ENCODE data around the gene RRP1B. TPM values are rescaled to one million over a fixed set of nuclear protein-coding genes. Genes with fewer than 3 reads are reported as not detected.
A peak's percentile ranks its signal among the peaks of the same experiment; 100 is the strongest.
"Not testable (repeated sequence)": the region's sequence is repeated elsewhere in the genome, so short reads cannot be mapped to it uniquely, and the experiment has no call there.

RRP1B gene
- total RNA-seq (10 to 100 TPM; 16.0 to 20.3 TPM), polyA plus RNA-seq (ENCODE audit: insufficient read length in 6 of 6) (10 to 100 TPM; 27.9 to 33.3 (median 28.9) TPM)
- long read RNA-seq, donor 1, partial matches to known transcripts, result 10 of 10 reads
- long read RNA-seq, donor 1, other reads (novel, unspliced or antisense), result 0 of 10 reads
- long read RNA-seq, donor 2, partial matches to known transcripts, result 46 of 46 reads
- long read RNA-seq, donor 2, other reads (novel, unspliced or antisense), result 0 of 46 reads
- long read RNA-seq, donor 3, full-length matches to known transcripts, result 1 of 1 reads
- long read RNA-seq, donor 3, partial matches to known transcripts, result 0 of 1 reads
- long read RNA-seq, donor 3, other reads (novel, unspliced or antisense), result 0 of 1 reads
- long read RNA-seq, donor 4, partial matches to known transcripts, result 2 of 5 reads
- long read RNA-seq, donor 4, other reads (novel, unspliced or antisense), result 3 of 5 reads
- long read RNA-seq, donor 5, result 0 reads
- long read RNA-seq, donor 6, result 0 reads
- long read RNA-seq, donor 7, result 0 reads
- long read RNA-seq, donor 8, result 0 reads
- long read RNA-seq, donor 9, result 0 reads
- long read RNA-seq, donor 10, partial matches to known transcripts, result 0 of 4 reads
- long read RNA-seq, donor 10, other reads (novel, unspliced or antisense), result 4 of 4 reads
- long read RNA-seq, donor 11, partial matches to known transcripts, result 18 of 18 reads
- long read RNA-seq, donor 11, other reads (novel, unspliced or antisense), result 0 of 18 reads
- long read RNA-seq, donor 12, result 0 reads

DNA sequence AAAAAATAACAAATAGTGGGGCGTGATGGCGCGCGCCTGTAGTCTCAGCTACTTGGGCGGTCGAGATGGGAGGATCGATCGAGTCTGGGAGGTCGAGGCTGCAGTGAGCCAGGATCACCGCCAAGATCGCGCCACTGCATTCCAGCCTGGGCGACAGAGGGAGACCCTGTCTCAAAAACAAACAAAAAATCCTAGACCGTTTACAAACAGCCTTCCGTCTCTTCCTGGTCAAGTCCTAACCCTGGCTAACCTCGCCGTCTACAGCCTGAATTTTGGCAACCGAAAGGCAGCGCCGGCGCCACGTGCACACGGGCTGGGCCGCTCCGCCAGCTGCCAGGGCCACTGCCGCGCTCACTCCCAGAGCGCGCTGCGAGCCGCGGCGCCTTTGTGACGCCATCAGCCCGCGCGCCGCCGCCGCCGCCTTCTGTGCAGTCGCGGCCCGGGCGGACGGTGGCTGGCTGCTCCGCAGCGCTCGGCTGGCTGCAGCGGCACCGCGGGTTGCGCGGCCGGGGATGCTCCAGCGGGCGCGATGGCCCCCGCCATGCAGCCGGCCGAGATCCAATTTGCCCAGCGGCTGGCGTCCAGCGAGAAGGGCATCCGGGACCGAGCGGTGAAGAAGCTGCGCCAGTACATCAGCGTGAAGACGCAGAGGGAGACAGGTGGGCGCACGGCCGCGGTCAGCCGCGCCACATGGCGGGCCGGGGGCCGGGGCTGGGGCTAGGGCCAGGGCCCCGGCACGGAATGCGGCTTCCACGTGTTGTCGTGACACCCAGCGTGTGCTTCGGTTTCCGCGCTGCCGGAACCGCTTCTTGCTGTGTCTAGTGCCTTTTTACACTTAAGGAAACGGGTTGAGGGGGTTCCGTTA, at the start of gene RRP1B, which contains the start of gene HSF2BP:
Gene RRP1B (plus strand): TSS at position 425 of the 865 bp plus-strand sequence. CDS start 105 bp downstream, at position 530.
Gene HSF2BP (minus strand): TSS at position 353 of the 865 bp plus-strand sequence. CDS start 1,392 bp downstream, outside the sequence.
- Histone ChIP-seq H3K36me3 (peaks cover 0 to 25% of the 10 kb centered on the region in 2 donors), H3K4me1 (peaks cover 11 to 39% of the 10 kb centered on the region in 2 donors), H3K27ac (peak within 1 kb of the TSS; percentile 80 to 86), H3K9me3 (no peaks in the 10 kb centered on the region), H3K27me3 (peaks cover 0 to 16% of the 10 kb centered on the region in 2 donors), H3K4me3 (peak within 1 kb of the TSS; percentile 95 to 98)
- ATAC-seq (peak; percentile 95), DNase-seq (peak; percentile 76 to 94 (median 88))
- intact Hi-C loops (cut with DNase I), result no loop called here
- peak in 1 of 2 donors; percentile 16 for TF ChIP-seq CTCF (IDR thresholded peaks at IDR 0.05)

DNA sequence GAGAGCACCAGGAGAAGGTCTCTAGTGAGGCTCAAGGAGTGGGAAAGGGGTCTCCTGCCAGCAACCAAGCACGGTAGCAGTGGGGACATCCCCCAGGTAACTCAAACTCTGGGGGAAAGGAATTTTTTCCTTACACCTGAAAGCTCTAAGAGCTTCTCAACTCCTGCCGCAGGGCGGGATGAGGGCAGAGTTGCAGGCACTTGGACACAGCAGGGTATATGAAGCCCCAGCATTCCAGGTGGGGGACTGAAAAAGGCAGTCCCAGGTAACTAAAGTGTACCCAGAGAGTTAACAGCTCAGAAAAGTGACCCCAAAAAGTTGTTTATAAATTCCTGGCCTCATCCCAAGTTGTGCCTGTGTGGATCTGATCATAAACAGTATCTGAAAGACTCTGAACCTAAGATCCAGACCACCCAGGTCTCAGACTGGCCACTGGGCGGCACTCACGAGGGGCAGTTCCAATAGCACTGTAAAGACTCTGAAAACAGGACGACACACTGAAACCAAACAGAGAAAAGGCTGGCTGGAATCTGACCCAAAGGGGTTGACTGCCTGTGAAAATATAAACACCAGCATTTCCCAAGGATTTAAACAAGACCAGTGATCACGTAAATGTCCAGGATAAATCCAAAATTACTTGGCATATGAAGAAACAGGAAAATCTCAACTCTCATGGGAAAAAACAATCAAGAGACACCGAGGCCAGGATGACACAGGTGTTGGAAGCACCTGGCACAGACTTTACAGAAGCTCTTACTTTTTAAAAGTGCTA, 47.6 kb upstream of the RRP1B start:
- H3K36me3 ChIP-seq, result no peaks in the 10 kb centered on the region
- DNase-seq (peak; percentile 51 to 81 (median 72)), ATAC-seq (peak; percentile 87)
- TF ChIP-seq CTCF (IDR thresholded peaks at IDR 0.05), result peak; percentile 56 to 69
- no peak overlapping the region for H3K27ac ChIP-seq
- H3K4me3 ChIP-seq, result no peak overlapping the region
- H3K27me3 ChIP-seq, result no peaks in the 10 kb centered on the region
- intact Hi-C loops (cut with DNase I), result no loop called here
- peaks cover 5 to 14% of the 10 kb centered on the region in 2 donors for H3K4me1 ChIP-seq
- no peaks in the 10 kb centered on the region for H3K9me3 ChIP-seq

DNA sequence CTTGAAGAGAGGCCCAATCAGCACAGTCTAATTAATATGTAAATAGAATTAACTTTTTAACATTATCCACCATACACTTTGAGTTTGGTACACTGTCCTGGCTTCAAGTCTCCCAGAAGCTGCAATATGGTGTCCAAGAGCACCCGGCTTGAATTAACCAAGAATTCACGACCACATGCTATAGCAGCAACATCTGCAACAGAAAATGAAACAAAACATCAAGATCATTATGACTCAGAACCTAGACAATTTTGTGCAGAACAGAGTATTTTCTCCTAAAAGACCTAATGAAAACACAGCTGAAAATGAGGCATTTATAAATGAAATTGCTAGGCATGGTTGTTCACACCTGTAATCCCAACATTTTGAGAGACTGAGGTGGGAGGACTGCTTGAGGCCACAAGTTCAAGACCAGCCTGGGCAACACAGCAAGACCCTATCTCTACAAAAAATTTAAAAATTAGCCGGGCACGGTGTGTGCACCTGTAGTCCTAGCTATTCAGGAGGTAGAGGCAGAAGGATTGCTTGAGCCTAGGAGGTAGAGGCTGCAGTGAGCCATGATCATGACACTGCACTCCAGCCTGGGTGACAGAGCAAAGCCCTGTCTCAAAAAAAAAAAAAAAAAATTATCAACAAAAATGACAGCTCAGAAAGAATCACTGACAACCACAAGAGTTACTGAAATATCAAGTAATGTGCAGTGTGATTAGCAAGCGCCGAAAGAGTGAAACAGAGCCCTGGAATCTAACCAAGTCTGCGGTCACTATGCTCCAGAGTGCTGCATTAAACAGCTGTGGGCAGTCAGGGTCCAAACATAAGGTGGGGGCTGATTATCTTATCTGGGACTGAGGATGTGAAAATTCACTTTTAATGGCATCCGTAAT, 45.4 kb upstream of the RRP1B start:
- ATAC-seq, result no peak
- intact Hi-C loops (cut with DNase I), result no loop called here
- TF ChIP-seq CTCF (IDR thresholded peaks at IDR 0.05), result no peak
- H3K27me3 ChIP-seq, result no peaks in the 10 kb centered on the region
- no peaks in the 10 kb centered on the region for H3K9me3 ChIP-seq
- no peaks in the 10 kb centered on the region for H3K36me3 ChIP-seq
- H3K4me1 ChIP-seq, result peaks cover 5 to 14% of the 10 kb centered on the region in 2 donors
- peak in 2 of 4 donors; percentile 24 to 63 for DNase-seq
- H3K4me3 ChIP-seq, result no peak overlapping the region
- no peak overlapping the region for H3K27ac ChIP-seq

DNA sequence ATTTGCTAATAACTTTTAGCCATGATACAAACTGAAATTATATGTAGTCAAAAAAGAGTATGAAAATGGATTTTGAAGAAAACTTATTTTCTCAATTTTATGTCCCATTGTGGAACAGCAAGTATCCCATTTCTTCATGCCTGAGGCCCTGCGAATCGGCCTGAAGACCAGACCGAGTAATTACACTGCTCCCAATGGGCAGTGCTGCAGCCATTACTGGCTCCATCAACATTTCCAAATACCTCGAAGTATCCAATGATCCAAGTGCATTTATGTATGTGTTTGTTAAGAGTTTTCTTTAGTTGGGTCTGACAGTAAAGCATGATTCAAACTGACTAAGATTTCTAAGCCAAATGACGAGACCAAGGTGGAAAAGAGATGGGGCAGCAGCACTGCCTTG, 44.5 kb upstream of the RRP1B start:
- DNase-seq, result no peak
- H3K9me3 ChIP-seq, result peaks cover 0 to 3% of the 10 kb centered on the region in 2 donors
- H3K4me1 ChIP-seq, result peaks cover 5 to 8% of the 10 kb centered on the region in 2 donors
- H3K4me3 ChIP-seq, result no peak overlapping the region
- no peaks in the 10 kb centered on the region for H3K27me3 ChIP-seq
- H3K36me3 ChIP-seq, result no peaks in the 10 kb centered on the region
- H3K27ac ChIP-seq, result no peak overlapping the region
- intact Hi-C loops (cut with DNase I), result no loop called here
- ATAC-seq, result no peak
- TF ChIP-seq CTCF (IDR thresholded peaks at IDR 0.05), result no peak

DNA sequence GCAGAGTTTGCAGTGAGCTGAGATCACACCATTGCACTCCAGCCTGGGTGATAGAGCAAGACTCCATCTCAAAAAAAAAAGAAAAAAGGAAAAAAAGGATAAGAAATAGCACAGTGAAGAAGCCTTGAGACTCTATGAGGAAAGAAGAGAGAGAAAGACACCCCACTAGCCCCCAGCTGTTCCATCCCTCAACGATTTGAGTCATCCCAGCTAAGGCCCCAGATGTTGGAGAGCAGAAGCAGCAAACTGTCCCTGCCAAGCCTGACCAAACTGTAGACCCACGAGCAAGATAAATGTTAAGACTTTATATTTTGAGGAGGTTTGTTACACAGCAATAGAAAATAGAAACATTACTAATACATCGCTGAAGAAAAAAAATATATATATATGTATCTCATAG, 42.5 kb upstream of the RRP1B start:
- H3K4me1 ChIP-seq; H3K36me3 ChIP-seq; intact Hi-C loops (cut with DNase I); H3K4me3 ChIP-seq; H3K27ac ChIP-seq; ATAC-seq; H3K27me3 ChIP-seq; DNase-seq: not testable (repeated sequence)
- peaks cover 0 to 17% of the 10 kb centered on the region in 2 donors for H3K9me3 ChIP-seq

Measured in left lung (tissue), 14 donors.